H1 (cell line): ENCODE results near the gene KRTAP10-5. TPM values are rescaled to one million over a fixed set of nuclear protein-coding genes. Genes with fewer than 3 reads are reported as not detected.
"Not testable (repeated sequence)": the region's sequence is repeated elsewhere in the genome, so short reads cannot be mapped to it uniquely, and the experiment has no call there.

Source experiments
- CTCF ChIA-PET: fragments of 300-600 bp; sonication (Branson Sonifier 250); formaldehyde crosslinking; loops from one replicate; lab custom pipeline; 2021; ENCODE audit not compliant: partially characterized antibody; lab: Charles Lee
- POLR2A ChIA-PET: fragments of 300-600 bp; sonication (Branson Sonifier 250); formaldehyde crosslinking; loops from one replicate; lab custom pipeline; 2021; ENCODE audit warnings: inconsistent platforms; ENCODE audit not compliant: partially characterized antibody; lab: Charles Lee
- DNase-seq, 2 experiments: peaks; one replicate each; pipeline versions ENCODE4 v3.0.0 to v3.0.0-alpha.2; 2010 to 2022; ENCODE audit warnings: low spot score in 2 of 2, low read depth in 1 of 2, mixed read lengths in 1 of 2
- FAIRE-seq: peaks from 2 replicates; lab custom pipeline; 2011; peaks lifted over from hg19 to GRCh38; lab: Jason Lieb, UNC
- H2AFZ ChIP-seq: 2 replicates; pipeline ENCODE4 v1.8.1; 2012; ENCODE audit warnings: low read length, inconsistent platforms
- H2AK5ac ChIP-seq: 2 replicates; pipeline ENCODE4 v1.6.1; 2013; ENCODE audit warnings: low read depth, low read length
- H2BK120ac ChIP-seq: replicated peaks from 2 replicates; pipeline ENCODE3; 2013; ENCODE audit warnings: low read depth, low read length, inconsistent platforms
- H2BK12ac ChIP-seq: 2 replicates; pipeline ENCODE4 v1.6.1; 2013; ENCODE audit warnings: low read depth, low read length
- H2BK15ac ChIP-seq: 2 replicates; pipeline ENCODE4 v1.6.1; 2013; ENCODE audit warnings: low read length
- H2BK20ac ChIP-seq: 2 replicates; pipeline ENCODE4 v1.6.1; 2013; ENCODE audit warnings: low read length
- H2BK5ac ChIP-seq: 2 replicates; pipeline ENCODE4 v1.6.1; 2013; ENCODE audit warnings: low read depth, low read length
- H3K14ac ChIP-seq: 2 replicates; pipeline ENCODE4 v1.6.1; 2013; ENCODE audit warnings: inconsistent platforms; ENCODE audit not compliant: insufficient read length
- H3K18ac ChIP-seq: 2 replicates; pipeline ENCODE4 v1.6.1; 2013; ENCODE audit warnings: low read length; ENCODE audit errors: extremely low read depth
- H3K23ac ChIP-seq: 2 replicates; pipeline ENCODE4 v1.6.1; 2013; ENCODE audit warnings: inconsistent platforms; ENCODE audit not compliant: insufficient read length
- H3K23me2 ChIP-seq: 2 replicates; pipeline ENCODE4 v1.6.1; 2013; ENCODE audit warnings: low read depth, low read length
- H3K27ac ChIP-seq: 2 replicates; pipeline ENCODE4 v1.6.1; 2011; ENCODE audit warnings: low read depth, low read length, inconsistent platforms
- H3K27me3 ChIP-seq, 4 experiments: replicated peaks in 1 of 4; 1 replicate in 1 of 4; 2 replicates in 3 of 4; pipeline versions ENCODE4 v1.6.1 to v1.8.1; 2011 to 2013; ENCODE audit warnings: low read length in 3 of 4, mild to moderate bottlenecking in 3 of 4, inconsistent platforms in 2 of 4, mixed read lengths in 2 of 4, moderate library complexity in 1 of 4; ENCODE audit not compliant: control insufficient read depth in 3 of 4, insufficient read depth in 3 of 4; ENCODE audit errors: extremely low read depth in 1 of 4
- H3K36me3 ChIP-seq, 4 experiments: 2 replicates each; pipeline versions ENCODE4 v1.6.1 to v1.8.1; 2011 to 2013; ENCODE audit warnings: mild to moderate bottlenecking in 4 of 4, low read length in 3 of 4, moderate library complexity in 2 of 4, control low read depth in 1 of 4, inconsistent platforms in 1 of 4; ENCODE audit not compliant: insufficient read depth in 4 of 4, control insufficient read depth in 2 of 4
- H3K4ac ChIP-seq: replicated peaks from 2 replicates; pipeline ENCODE3; 2013; ENCODE audit warnings: low read length, low read depth, mixed read lengths, inconsistent platforms; ENCODE audit not compliant: insufficient read length
- H3K4me1 ChIP-seq, 4 experiments: replicated peaks in 1 of 4; 1 replicate in 1 of 4; 2 replicates in 3 of 4; pipeline versions ENCODE4 v1.6.1 to v1.8.1; 2011 to 2013; ENCODE audit warnings: low read length in 3 of 4, inconsistent platforms in 2 of 4, mixed read lengths in 1 of 4; ENCODE audit not compliant: insufficient read depth in 4 of 4, control insufficient read depth in 3 of 4
- H3K4me2 ChIP-seq, 2 experiments: 2 replicates each; pipeline versions ENCODE4 v1.6.1 to v1.8.1; 2011 to 2013; ENCODE audit warnings: low read depth in 2 of 2, low read length in 2 of 2, control low read depth in 1 of 2, inconsistent platforms in 1 of 2, mild to moderate bottlenecking in 1 of 2; ENCODE audit not compliant: insufficient read depth in 1 of 2
- H3K4me3 ChIP-seq, 4 experiments: fragments of 200-600, 300-600 bp in 1 of 4; sonication (generic), shearing (Covaris generic), sonication (Bioruptor Twin) in 1 of 4; 2 replicates each; pipeline versions ENCODE4 v1.5.1 to v1.8.1; 2011 to 2016; ENCODE audit warnings: low read length in 4 of 4, low read depth in 3 of 4, control low read depth in 2 of 4, inconsistent platforms in 2 of 4, mild to moderate bottlenecking in 2 of 4, mixed read lengths in 1 of 4, moderate library complexity in 1 of 4; ENCODE audit not compliant: insufficient read depth in 2 of 4; ENCODE audit errors: extremely low read depth in 1 of 4
- H3K56ac ChIP-seq: replicated peaks from 2 replicates; pipeline ENCODE3; 2013; ENCODE audit warnings: low read depth, mild to moderate bottlenecking, mixed read lengths, low read length, inconsistent platforms; ENCODE audit not compliant: insufficient read length
- H3K79me1 ChIP-seq: 2 replicates; pipeline ENCODE4 v1.6.1; 2013; ENCODE audit warnings: low read depth, low read length, control low read depth
- H3K79me2 ChIP-seq, 2 experiments: 2 replicates each; pipeline versions ENCODE4 v1.6.1 to v1.8.1; 2012 to 2013; ENCODE audit warnings: low read length in 2 of 2, mild to moderate bottlenecking in 2 of 2, inconsistent platforms in 1 of 2; ENCODE audit not compliant: insufficient read depth in 2 of 2, control insufficient read depth in 1 of 2
- H3K9ac ChIP-seq, 4 experiments: replicated peaks in 1 of 4; 1 replicate in 1 of 4; 2 replicates in 3 of 4; pipeline versions ENCODE4 v1.6.1 to v1.8.1; 2011 to 2013; ENCODE audit warnings: low read depth in 3 of 4, low read length in 3 of 4, control low read depth in 2 of 4, mild to moderate bottlenecking in 2 of 4, moderate library complexity in 2 of 4, inconsistent platforms in 1 of 4; ENCODE audit errors: extremely low read depth in 1 of 4
- H3K9me3 ChIP-seq, 2 experiments: 2 replicates each; pipeline versions ENCODE4 v1.6.1 to v1.8.1; 2012 to 2013; ENCODE audit warnings: mild to moderate bottlenecking in 2 of 2, moderate library complexity in 2 of 2, control low read depth in 1 of 2, inconsistent platforms in 1 of 2, low read depth in 1 of 2, low read length in 1 of 2, mixed read lengths in 1 of 2; ENCODE audit not compliant: insufficient read depth in 2 of 2
- H4K20me1 ChIP-seq, 2 experiments: replicated peaks in 1 of 2; 2 replicates each; pipeline versions ENCODE3 to v1.8.1; 2011 to 2013; ENCODE audit warnings: inconsistent platforms in 2 of 2, low read length in 2 of 2, mild to moderate bottlenecking in 1 of 2; ENCODE audit not compliant: insufficient read depth in 2 of 2, control insufficient read depth in 1 of 2
- H4K5ac ChIP-seq: 2 replicates; pipeline ENCODE4 v1.6.1; 2013; ENCODE audit warnings: low read length, low read depth, mixed read lengths, inconsistent platforms; ENCODE audit not compliant: insufficient read length
- H4K8ac ChIP-seq: 2 replicates; pipeline ENCODE4 v1.8.0; 2013; ENCODE audit warnings: mild to moderate bottlenecking, moderate library complexity, low read length, inconsistent platforms; ENCODE audit not compliant: insufficient read depth; ENCODE audit errors: extremely low read depth
- H4K91ac ChIP-seq: replicated peaks from 2 replicates; pipeline ENCODE3; 2013; ENCODE audit warnings: low read length, mixed read lengths, inconsistent platforms; ENCODE audit not compliant: insufficient read length
- WGBS, 2 experiments: shearing (Covaris generic) in 1 of 2; methylation state at CpG; one replicate each; pipeline versions ENCODE4 v1.1.6 to v1.1.7; 2013 to 2015; ENCODE audit warnings: low lambda C conversion rate in 2 of 2, mixed read lengths in 2 of 2, inconsistent platforms in 1 of 2, low coverage in 1 of 2, missing lambda C conversion rate in 1 of 2; ENCODE audit not compliant: insufficient replicate concordance in 2 of 2, insufficient coverage in 1 of 2, insufficient read length in 1 of 2; ENCODE audit errors: extremely low coverage in 1 of 2, missing lambda C conversion rate in 1 of 2; 5-methylcytosine and 5-hydroxymethylcytosine counted together
- polyA plus RNA-seq, 7 experiments: library from polyadenylated mRNA; depleted of rRNA in 3 of 7; stranded (reverse) in 5 of 7; unstranded in 2 of 7; fragments of >200 nt in 5 of 7; fragments of 200-250 nt in 2 of 7; gene quantifications; 1 replicate in 5 of 7; 2 replicates in 1 of 7; 4 replicates in 1 of 7; pipeline versions ENCODE4 v1.2.1 to v1.2.3, GENCODE V29; 2011 to 2013; ENCODE audit warnings: missing spikeins in 2 of 7, mixed read lengths in 2 of 7
- total RNA-seq: library from RNA; stranded (reverse); fragmentation: NEBNext Ultra II Directional; extraction: Animal tissue kit (Norgen Biotek cat#: 25700); gene quantifications from 2 replicates; pipeline ENCODE4 v1.2.1, GENCODE V29; 2021

Gene KRTAP10-5
- total and polyA plus RNA-seq, 2 of the 8 experiments (the other 6 are each of a cell fraction or from before 2014, with no cell fraction given): 0.09 TPM; not detected in 1

DNA sequence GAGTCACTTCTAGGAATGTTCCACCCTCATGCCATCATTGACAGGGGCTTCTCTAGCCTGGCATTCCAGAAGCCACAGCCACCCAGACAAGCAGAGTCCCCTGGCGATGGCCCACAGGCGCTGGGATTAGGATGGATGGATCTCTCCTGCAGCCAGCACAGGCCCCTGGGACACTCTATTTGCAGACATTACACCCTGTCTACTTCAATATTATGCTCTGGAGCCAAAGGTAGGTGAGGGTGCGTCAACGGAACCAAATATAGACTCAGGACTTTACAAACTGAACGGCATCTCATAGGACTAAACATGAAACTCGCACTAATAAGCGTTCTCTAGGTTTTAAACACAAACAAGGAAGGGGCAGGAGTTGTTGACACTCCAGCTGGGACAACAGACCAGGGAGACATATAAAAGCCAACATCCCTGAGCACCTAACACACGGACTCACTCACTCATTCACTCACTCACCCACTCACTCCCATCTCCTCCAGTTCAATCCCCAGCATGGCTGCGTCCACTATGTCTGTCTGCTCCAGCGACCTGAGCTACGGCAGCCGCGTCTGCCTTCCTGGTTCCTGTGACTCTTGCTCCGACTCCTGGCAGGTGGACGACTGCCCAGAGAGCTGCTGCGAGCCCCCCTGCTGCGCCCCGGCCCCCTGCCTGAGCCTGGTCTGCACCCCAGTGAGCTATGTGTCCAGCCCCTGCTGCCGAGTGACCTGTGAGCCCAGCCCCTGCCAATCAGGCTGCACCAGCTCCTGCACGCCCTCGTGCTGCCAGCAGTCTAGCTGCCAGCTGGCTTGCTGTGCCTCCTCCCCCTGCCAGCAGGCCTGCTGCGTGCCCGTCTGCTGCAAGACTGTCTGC, 19.9 kb upstream of the KRTAP10-5 start, which contains the start of gene KRTAP10-7:
Gene KRTAP10-7, plus strand, starts transcription at position 480 of the 861 bp plus-strand sequence. Its CDS starts 25 bp downstream, at position 505.
- H2BK20ac ChIP-seq: peak within 1 kb of the TSS; percentile 49
- H3K4me2 ChIP-seq, H2AFZ ChIP-seq, H3K79me1 ChIP-seq, H3K14ac ChIP-seq, H3K79me2 ChIP-seq, H4K20me1 ChIP-seq, H3K23me2 ChIP-seq, H3K27me3 ChIP-seq, H3K9me3 ChIP-seq, H3K36me3 ChIP-seq, H3K9ac ChIP-seq, POLR2A ChIA-PET, H4K8ac ChIP-seq, H3K56ac ChIP-seq, H3K4me3 ChIP-seq, H3K23ac ChIP-seq, H3K4me1 ChIP-seq, FAIRE-seq, H3K27ac ChIP-seq: not testable (repeated sequence)
- peak within 1 kb of the TSS; percentile 90 for H2BK12ac ChIP-seq
- H4K91ac ChIP-seq: peak within 1 kb of the TSS; percentile 98
- H4K5ac ChIP-seq: peak within 1 kb of the TSS; percentile 34
- peak within 1 kb of the TSS; percentile 95 for H3K18ac ChIP-seq
- H2BK5ac ChIP-seq: peak within 1 kb of the TSS; percentile 61; the same call in 1 of the 2 replicates
- peak within 1 kb of the TSS; percentile 30 for H2BK120ac ChIP-seq
- H3K4ac ChIP-seq: peak within 1 kb of the TSS; percentile 54
- DNase-seq: peak in 1 of 2 experiments; percentile 30
- 82% methylated on average over 20 of the region's 23 CpGs; no CpG with 5 or more reads in 1 of the 2 experiments for WGBS, 2 experiments
- H2BK15ac ChIP-seq: peak within 1 kb of the TSS; percentile 88; the same call in 1 of the 2 replicates
- peak within 1 kb of the TSS; percentile 96 for H2AK5ac ChIP-seq
- CTCF ChIA-PET: interaction anchor here (1.5 to 1.8 kb wide), 2 partner anchors 19 to 142 kb away, joined by 3 to 13 read pairs; no protein-coding TSS in a partner anchor
